K562 (cell line): ENCODE data around the gene ALDH9A1.

Experiments
- POLR2A ChIP-seq: fragments of 450-650 bp; conservative IDR thresholded peaks from 2 replicates; pipeline ENCODE4 v1.6.1; 2016
- THRA ChIP-seq: fragments of 450-650 bp; IDR thresholded peaks from 2 replicates; pipeline ENCODE4 v1.6.1; 2017; ENCODE audit warnings: mild to moderate bottlenecking, moderate library complexity

GRCh38 chr1:165629151-165629550 lies 69.2 kb downstream of the ALDH9A1 start:
- TF ChIP-seq THRA, result no peak
- no peak for TF ChIP-seq POLR2A
